GM21526 (cell line): Measurements from ENCODE around the gene LAMC1.

Experiments
- ATAC-seq: cut with Tn5 transposase; IDR thresholded peaks from one replicate; pipeline ENCODE4 v1.9.1; 2021; ENCODE audit warnings: moderate library complexity; ENCODE audit not compliant: unreplicated experiment, low FRiP score

Gene LAMC1

DNA sequence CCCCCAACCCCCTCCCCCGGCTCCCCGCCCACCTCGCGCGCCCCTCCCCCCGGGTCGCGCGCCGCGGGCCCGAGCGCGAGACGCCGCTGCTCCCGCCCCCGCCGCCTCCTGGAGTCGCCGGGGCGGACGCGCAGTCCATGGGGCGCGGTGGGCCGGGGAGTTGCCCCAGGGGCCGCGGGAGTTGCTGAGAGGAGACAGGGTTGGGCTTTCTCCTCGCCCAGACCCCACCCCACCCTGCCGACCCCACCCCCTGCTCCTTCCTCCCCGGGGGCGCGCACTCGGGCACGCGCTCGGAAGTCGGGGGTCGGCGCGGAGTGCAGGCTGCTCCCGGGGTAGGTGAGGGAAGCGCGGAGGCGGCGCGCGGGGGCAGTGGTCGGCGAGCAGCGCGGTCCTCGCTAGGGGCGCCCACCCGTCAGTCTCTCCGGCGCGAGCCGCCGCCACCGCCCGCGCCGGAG is at the start of gene LAMC1:
LAMC1 (plus strand) TSS at position 275 of the 455 bp plus-strand sequence. CDS start 297 bp downstream, outside the sequence.
- peak; percentile 36 for ATAC-seq

DNA sequence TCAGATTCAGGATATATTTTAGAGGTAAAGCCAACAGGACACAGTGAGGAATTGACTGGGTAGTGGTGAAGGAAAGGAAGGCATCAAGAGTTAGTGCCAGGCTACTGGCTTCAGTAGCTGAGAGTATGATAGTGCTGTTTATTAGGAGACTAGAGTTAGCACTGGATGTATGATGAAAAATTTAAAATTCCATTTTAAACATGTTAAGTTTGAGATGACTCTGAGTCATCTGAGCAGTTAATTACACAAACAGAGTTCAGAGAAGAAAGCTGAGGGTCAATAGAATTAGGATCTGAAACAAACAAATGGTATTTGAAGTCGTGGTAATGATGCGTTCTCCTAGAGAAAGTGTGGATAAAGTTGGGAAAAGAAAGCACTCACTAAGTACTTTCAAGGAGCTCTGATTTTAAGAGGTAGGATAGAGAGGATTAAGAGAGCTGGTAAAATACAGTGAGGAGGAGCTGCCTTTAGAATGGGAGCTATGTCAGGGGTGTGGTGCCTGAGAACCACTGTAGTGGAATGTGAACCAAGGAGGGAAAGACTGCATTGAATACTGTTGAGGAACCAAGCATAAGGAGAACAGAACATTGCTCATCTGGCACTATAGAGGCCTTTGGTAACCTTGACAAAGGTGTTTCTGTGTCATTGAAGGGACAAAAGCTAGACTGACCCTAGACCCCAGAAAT is 48.6 kb upstream of the LAMC1 start:
- no peak for ATAC-seq

DNA sequence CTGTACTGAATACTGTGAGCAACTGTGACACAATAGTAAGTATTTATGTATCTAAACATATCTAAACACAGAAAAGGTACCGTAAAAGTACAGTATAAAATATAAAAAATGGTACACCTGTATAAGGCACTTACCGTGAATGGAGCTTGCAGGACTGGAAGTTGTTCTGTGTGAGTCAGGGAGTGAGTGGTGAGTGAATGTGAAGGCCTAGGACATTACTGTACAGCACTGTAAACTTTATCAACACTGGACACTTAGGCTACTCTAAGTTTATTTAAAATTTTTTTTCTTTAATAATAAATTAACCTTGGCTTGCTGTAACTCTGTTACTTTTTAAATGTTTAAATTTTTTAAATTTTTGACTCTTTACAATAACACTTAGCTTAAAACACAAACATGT is 45.7 kb upstream of the LAMC1 start:
- no peak for ATAC-seq

DNA sequence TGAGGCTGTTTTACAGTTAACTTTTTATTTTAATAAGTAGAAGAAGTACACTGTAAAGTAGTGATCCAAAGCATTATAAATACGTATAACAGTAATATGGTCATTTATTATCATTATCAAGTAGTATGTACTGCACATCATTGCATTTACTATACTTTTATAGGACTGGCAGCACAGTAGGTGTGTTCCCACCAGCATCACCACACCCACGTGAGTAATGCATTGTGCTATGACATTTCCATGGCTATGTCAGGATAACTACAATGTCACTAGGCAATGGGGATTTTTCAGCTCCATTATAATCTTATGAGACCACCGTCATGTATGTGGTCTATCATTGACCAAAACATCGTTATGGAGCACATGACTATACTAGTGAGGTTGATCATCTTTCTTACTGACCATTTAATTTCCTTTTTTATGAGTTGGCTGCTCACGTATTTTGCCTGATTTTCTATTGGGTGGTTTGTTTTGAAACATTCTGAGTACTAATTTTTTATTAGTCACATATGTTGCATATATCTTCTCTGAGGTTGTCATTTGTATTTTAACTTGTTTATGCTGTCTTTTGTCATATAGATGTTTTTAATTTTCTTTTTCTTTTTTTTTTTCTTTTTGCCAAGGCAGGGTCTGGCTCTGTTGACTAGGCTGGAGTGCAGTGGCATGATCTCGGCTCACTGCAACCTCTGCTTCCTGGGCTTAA is 44.9 kb upstream of the LAMC1 start:
- no peak for ATAC-seq

DNA sequence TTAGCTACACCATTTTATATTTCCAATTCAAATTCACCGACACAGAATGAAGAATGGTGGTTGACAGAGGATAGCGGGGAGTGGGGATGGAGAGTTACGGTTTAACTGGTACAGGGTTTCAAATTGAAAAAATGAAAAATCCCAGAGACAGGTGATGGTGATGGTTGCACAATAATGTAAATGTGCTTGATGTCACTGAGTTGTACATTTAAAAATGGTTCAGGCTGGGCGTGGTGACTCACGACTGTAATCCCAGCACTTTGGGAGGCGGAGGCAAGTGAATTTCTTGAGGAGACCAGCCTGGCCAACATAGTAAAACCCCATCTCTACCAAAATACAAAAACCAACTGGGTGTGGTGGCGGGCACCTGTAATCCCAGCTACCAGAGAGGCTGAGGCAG is 39.1 kb upstream of the LAMC1 start:
- no peak for ATAC-seq

DNA sequence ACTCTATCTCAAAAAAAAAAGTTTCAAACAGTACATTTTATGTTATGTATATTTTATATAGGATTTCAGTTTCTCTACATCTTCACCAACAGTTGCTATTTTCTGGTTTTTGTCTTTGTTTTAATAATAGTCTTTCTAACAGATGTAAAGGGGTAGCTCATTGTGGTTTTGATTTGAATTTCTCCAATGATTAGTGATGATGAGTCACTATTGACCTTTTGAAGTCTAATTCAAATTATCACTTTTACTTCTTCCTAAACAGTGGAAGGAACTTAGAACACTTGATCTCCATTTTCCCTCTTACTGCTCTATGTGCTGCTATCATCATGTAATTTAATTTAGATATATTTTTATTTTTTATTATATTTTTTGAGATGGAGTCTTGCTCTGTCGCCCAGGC is 38.6 kb upstream of the LAMC1 start:
- no peak for ATAC-seq

DNA sequence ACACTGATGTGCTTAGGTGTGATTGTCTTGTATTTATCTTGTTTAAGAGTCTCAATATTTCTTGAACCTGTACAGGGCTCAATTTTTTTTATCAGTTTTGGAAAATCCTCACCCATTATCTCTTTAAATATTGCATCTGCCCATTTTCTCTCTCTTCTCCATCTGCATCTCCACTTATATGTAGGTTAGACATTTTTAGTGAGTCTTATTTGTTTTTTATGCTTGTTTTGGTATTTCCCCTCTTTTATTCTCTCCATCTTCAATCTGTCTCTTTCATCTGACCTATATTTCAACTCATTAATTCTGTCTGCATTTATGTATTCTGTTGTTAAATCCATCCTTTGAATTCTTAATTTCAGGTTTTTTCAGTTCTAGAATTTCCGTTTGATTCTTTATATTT is 37.3 kb upstream of the LAMC1 start:
- ATAC-seq, result no peak

DNA sequence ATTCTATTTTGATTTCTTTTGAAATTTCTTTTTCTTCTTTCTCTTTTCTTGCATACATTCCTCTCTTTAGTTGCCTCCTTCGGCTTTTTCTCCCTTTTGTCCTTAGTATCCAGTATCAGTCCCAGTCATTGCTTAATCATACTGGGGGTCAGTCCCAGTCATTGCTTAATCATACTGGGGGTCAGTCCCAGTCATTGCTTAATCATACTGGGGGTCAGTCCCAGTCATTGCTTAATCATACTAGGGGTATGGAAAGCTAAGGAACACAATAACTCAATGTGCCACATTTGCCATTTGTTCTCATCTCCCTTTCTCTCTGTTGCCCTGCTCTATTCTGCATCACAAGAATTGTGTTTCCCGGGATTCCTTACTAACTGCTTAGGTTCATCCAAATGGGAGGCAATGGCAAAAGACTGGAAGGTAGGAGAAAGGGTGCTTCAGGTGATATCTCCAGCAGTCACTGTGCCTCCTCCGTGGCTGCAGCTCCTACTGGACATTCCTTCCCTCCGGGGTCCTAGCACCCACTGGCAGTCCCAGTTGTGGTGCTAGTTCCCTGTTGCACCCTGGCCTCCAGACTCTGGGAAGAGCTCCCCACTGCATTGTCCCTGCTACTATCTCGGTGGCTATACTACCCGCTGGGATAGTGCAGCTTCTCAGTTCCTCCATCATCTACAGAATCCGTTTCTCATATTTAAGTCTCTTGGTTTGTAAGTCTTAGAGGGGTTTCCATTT is 32.6 kb upstream of the LAMC1 start:
- ATAC-seq, result no peak

DNA sequence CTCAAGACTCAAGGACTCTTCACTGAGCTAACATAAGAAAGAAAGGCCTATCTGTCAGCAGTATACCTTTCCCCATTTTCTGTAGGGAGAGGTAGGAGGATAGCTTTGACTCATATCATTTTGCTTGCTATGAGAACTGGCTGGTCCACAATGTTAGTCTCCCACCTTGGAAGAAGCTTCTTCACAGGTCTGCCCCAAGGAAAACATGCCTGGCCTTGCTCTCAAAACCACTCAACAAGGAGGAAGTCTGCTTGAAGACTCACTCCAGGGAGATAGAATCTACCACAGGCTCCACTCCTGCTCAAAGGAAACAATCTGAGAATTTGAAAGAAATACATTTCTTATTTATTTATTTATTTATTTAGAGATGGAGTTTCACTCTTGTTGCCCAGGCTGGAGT is 29.5 kb upstream of the LAMC1 start:
- ATAC-seq, result no peak

DNA sequence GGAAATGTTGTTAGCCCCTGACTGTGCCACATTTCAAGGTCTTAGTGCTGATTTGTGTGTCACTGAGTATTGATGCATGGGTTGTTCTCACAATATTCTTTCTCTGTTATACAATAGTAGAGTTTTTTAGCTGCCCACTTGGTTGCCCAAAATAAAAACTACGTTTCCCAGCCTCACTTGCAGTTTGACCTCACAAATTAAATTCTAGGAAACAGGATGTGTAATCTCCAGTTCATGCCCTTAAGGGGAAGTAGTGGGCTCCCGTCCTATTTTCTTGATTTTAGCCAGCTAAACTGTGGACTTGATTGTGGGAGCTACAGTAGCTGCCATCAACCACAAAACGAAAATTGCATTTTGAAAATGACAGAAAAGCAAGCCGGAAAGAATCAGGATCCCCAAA is 27.3 kb upstream of the LAMC1 start:
- ATAC-seq, result no peak

DNA sequence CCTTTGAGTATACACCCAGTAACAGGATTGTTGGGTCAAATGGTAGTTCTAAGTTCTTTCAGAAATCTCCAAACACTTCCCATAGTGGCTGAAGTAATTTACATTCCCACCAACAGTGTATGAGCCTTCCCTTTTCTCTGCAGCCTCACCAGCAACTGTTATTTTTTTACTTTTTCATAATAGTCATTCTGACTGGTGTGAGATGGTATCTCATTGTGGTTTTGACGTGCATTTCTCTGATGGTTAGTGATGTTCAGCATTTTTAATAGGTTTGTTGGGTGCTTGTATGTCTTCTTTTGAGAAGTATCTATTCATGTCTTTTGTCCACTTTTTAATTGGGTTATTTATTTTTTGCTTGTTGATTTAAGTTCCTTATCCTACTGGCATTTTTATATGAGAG is 26.4 kb upstream of the LAMC1 start:
- ATAC-seq, result no peak

DNA sequence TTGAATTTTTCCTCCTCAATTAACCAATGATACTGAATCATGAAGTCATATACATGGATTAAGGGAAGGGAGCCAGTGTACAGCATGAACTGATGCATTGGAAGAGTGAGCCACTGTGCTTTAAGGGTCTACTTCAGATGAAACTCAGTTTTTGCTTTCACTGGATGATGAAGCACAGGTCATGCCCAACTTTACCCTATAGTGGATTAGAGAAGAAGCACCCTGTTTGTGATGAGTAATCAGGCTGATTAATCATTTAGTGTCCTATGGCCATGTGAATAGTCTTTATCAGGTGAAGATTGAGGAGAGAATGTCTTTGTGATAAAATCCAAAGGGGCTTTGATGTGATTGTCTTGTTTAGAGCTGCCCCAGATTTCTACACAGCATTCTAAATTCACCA is 24.7 kb upstream of the LAMC1 start:
- no peak for ATAC-seq

DNA sequence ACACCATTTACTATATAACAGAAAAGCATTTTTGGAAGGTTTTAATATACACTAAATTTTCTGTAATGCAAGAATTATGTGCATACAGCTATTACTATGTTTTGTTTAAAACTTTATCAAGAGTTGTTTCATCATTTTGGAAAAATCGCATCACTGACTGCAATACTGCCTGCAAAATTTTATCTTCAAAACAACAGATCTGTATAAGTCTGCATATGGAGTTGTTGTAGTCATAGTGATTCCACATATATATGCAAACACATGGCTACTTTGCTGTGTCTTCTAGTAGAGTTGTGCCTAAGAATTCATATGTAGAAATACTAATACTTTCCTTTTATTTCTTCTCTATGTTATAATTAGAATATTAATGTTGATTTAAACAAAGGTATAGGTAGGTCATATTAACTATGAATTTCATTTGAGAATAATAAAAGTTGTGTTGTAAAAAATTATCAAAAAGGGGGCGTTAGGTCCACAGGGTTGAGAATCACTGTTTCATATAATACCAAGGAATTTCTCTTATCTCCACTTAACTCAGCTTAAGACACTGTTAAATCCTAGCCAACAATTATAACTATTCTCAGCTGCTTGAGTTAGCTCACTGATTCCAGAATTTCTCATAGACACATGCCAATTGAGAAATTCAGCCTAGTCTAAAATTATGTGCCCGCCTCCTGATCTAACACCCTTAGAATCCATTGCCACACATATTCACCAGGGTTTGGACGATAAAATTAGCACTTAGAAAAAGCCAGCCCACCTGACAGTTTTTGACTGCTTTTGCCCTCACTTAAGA is 22.9 kb upstream of the LAMC1 start:
- ATAC-seq, result no peak

DNA sequence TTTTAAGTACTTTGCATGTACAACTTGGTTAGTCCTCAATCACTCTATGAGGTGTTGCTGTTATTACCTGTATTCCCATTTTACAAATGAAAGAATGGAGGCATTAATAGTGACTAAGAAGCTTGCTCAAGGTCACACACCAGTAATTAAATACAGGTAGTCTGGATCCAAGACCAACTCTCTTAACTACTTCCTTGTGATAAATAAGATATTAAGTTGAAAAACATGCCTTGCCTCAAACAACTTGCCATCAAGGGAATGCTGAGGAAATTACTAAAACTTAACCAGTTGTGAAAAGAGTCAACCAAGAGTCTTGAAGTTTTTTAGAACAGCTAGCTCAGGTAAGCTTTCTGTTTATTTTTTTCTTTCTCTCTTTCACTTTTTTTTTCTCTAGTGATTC is 21.0 kb upstream of the LAMC1 start:
- no peak for ATAC-seq

DNA sequence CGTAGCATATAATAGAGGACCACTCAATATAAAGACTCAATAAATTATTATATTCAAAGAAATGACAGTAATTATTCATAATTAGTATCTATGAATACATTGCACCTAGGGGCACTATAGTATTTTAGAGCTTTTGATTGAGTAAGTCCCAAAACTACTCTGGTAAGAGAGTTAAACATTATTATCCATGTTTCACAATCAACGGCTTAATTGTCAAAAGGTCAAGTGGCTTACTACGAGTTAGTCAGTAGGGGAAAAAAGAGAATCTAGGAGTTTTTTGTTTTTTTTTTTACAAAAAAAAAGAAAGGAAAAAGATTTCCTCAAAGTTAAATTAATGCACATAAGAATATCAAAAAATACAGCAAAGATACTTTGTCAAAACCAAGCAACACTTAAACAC is 20.4 kb upstream of the LAMC1 start:
- ATAC-seq, result no peak

DNA sequence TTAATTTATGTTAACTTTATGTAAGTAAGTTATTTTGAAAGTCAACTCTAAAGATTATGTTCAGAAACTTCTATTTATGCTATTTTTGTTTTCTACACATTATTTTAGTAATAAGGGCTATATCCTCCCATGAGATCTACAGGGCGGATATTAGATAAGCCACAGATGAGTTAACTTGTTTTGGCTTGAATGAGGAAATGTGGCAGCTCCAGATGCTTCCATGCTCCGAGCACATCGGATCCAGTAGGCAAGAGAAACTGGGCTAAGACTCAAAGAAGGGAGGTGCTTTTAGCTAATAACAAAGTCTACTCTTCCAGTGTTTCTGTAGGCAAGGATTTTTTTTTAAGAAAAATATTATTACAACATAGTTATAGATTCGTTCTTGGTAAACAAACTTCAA is 20.0 kb upstream of the LAMC1 start:
- ATAC-seq, result no peak

DNA sequence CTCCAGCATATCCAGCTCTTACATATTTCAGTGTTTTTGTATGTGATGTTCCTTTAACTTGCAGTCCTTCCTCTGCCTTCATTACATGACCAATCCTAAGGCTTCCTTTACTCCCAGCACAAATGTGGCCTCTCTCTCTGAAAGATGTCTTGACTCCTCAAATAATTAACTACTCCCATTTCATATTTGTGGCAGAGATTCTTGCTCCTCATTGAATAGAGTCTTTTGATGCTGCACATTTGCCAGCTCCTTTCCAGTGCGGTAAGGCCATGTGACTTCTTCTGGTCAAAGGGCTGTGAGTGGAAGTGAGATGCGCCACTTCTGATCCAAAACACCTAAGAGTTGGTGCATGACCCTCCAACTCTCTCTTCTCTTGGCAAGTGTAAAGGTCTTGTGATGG is 19.1 kb upstream of the LAMC1 start:
- no peak for ATAC-seq

DNA sequence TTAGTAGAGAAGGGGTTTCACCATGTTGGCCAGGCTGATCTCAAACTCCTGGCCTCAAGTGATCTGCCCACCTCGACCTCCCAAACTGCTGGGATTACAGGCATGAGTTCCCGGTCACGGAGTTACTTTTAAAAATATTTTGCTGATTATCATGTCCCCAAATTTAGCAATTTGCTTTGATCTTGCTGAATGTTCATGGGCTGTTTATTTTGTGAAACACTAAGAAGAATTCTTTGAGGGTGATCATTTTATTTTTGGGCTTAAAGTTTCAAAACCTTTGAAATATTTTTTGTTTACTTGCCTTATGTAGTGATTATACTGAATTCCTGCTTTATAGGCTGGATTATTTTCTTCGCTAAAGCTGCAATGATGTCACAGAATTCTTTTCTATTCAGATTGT is 11.4 kb upstream of the LAMC1 start:
- ATAC-seq, result no peak

DNA sequence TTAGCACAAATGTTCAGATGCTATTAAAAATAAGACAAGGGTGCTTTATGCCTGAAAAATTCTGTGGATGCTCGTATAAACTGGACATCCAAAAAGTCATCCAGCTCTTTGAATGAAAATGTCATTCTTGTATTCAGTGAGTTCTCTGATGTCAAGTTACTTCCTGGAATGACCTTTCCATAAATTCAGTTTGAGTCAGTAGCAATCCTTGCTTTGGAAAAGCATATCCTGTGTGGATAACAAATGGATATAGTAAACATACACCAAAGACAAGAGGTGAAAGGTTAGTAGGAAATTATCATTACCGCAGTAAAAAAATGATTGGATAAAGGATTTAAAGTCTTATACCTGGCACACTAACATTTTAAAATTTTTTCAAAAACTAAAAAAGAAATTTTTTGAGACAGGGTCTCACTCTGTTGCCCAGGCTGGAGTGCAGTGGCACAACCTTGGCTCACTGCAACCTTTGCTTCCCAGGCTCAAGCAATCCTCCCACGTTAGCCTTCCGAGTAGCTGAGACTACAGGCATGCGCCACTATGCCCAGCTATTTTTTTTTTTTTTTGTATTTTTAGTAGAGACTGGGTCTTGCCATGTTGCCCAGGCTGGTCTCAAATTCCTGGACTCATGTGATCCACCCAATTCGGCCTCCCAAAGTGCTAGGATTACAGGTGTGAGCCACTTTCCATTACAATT is 10.8 kb upstream of the LAMC1 start:
- no peak for ATAC-seq

DNA sequence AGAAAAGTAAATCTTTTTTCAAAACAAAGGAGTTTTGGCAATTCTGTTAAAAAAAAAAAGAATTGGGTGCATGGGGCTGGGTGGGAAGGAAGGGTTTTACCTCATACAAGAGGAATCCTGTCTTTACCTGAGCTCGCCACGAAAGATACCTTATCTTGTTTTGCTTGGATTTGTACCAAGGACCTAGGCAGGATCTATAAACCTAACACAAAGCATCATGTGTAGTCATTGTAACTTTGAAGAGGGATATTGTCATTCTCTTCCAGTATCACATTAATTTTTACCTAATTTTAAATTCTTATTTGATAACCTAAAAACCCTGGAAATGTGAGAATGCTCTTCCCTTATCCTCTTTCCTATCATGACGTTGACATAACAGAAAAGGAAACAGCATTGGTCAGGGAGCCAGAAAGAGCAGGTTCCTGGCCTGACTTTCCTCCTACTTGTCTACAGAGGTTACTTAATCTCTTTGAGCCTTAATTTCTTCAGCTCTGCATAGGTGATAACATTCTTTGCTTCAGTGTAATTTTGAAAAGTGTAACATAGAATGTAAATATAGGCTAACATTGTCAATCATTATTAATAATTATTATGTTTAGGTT is 4.0 kb upstream of the LAMC1 start:
- no peak for ATAC-seq
